GM12878 (cell line): ENCODE results near the gene SMARCB1. TPM values are rescaled to one million over a fixed set of nuclear protein-coding genes. Genes with fewer than 3 reads are reported as not detected.

Experiments
- GATAD2B ChIP-seq: fragments of 450-650 bp; conservative IDR thresholded peaks from 2 replicates; pipeline ENCODE4 v1.6.1; 2017; ENCODE audit warnings: low read depth, mild to moderate bottlenecking, moderate library complexity
- RELB ChIP-seq: fragments of 450-650 bp; IDR thresholded peaks from 2 replicates; pipeline ENCODE4 v1.6.1; 2017; ENCODE audit warnings: low read depth, mild to moderate bottlenecking, moderate library complexity
- USF1 ChIP-seq: IDR thresholded peaks from 2 replicates; pipeline ENCODE4 v1.6.1; 2011; ENCODE audit warnings: borderline replicate concordance, low read depth, mild to moderate bottlenecking, moderate library complexity, mixed read lengths, low read length; ENCODE audit not compliant: insufficient read depth; ENCODE audit errors: extremely low read length
- USF2 ChIP-seq: IDR thresholded peaks from 2 replicates; pipeline ENCODE4 v1.6.1; 2011; ENCODE audit warnings: low read depth, low read length, improper control_type of control experiment, borderline replicate concordance
- polyA plus RNA-seq, 11 experiments: library from polyadenylated mRNA; depleted of rRNA in 4 of 11; unstranded in 6 of 11; stranded (reverse) in 5 of 11; fragments of >200 nt; fragmentation: Nextera tagmentation in 4 of 11; fragmentation: Illumina TruSeq in 1 of 11; extraction: Ambion mirVana in 4 of 11; extraction: Trizol in 1 of 11; gene quantifications; 1 replicate in 1 of 11; 2 replicates in 10 of 11; pipeline versions ENCODE4 v1.2.1 to v1.2.3, GENCODE V29; 2011 to 2016; ENCODE audit warnings: inconsistent platforms in 2 of 11, missing spikeins in 2 of 11, low read depth in 1 of 11
- total RNA-seq, 4 experiments: library from RNA; depleted of rRNA in 3 of 4; stranded (reverse); fragments of >200 nt in 3 of 4; fragmentation: Illumina TruSeq in 1 of 4; extraction: Trizol in 1 of 4; gene quantifications; 2 replicates each; pipeline versions ENCODE4 v1.2.1 to v1.2.3, GENCODE V29; 2013 to 2021

Gene SMARCB1
- total and polyA plus RNA-seq, 10 of the 15 experiments (the other 5 are each of a cell fraction or from before 2014, with no cell fraction given) = 9.1 to 215 (median 183) TPM

- TF ChIP-seq USF1 (peak; percentile 28), GATAD2B (peak; percentile 90), USF2 (no peak), RELB (no peak; the same call in 1 of the 2 replicates)
Measured at GRCh38 chr22:23767673-23768548, 18.9 kb upstream of the SMARCB1 start, which contains the start of gene CHCHD10 (continued).
